DOHH2 (cell line): ENCODE data around the gene EHD4.

Source experiments
- CTCF ChIP-seq: fragments of 200-600 bp; sonication (generic); IDR thresholded peaks from one replicate; pipeline ENCODE4 v1.5.1; 2014; ENCODE audit warnings: antibody characterized with exemption, mild to moderate bottlenecking, low read depth, low read length; ENCODE audit not compliant: poor library complexity, severe bottlenecking
- EZH2phosphoT487 ChIP-seq: fragments of 200-600 bp; sonication (generic); IDR thresholded peaks from 2 replicates; pipeline ENCODE4 v1.6.1; 2017; ENCODE audit warnings: borderline replicate concordance, mild to moderate bottlenecking, antibody characterized with exemption, low read length, moderate library complexity, mixed read lengths

- no peak for TF ChIP-seq CTCF
- no peak for TF ChIP-seq EZH2phosphoT487
These were observed 123.2 kb downstream of the EHD4 start for GRCh38 chr15:41849204-41849603.
